Measurements from ENCODE around the gene ADAM12. TPM values are rescaled to one million over a fixed set of nuclear protein-coding genes. Genes with fewer than 3 reads are reported as not detected.

Gene ADAM12
- total and polyA plus RNA-seq, 4 donors = 0.03 to 0.33 (median 0.19) TPM

DNA sequence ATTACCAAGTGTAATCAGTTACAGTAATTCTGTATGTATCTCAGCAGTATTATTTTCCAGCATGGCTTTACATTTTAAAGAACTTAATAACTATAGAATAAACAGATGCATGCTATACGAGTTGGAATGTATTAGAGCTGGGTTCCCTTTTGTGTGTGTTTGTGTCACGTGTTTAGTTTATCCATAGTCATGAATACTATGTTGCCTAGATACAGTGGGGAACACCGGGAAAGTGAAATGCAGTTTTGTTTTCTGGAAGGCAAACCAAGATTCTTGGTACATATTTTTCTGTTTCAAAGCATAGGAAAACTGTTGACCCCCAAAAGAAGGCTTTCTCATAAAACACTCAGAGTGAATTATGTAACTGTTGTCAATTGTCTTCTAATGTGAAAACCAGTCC lies 372.9 kb downstream of the ADAM12 start:
- whole genome bisulfite sequencing = 76% methylated on average over 3 of the region's 3 CpGs
- no peak overlapping the region for H3K27ac ChIP-seq (ENCODE audit: low read depth in 1 of 2, low read length in 2 of 2)
- no peak overlapping the region for H3K9ac ChIP-seq (ENCODE audit: low read depth in 1 of 2, low read length in 2 of 2)
- no peak overlapping the region for H3K4me3 ChIP-seq (ENCODE audit: low read depth in 1 of 3, low read length in 3 of 3)
- no peak for DNase-seq (ENCODE audit: low spot score)
- no peaks in the 10 kb centered on the region for H3K9me3 ChIP-seq (ENCODE audit: control insufficient read depth in 4 of 4, low read length in 3 of 4)
- peaks cover 0 to 7% (median 0%) of the 10 kb centered on the region in 4 donors for H3K27me3 ChIP-seq (ENCODE audit: control insufficient read depth in 4 of 4, insufficient read depth in 4 of 4, low read length in 3 of 4)
- H3K36me3 ChIP-seq (ENCODE audit: control insufficient read depth in 4 of 4, insufficient read depth in 3 of 4, low read depth in 1 of 4, low read length in 3 of 4) = no peaks in the 10 kb centered on the region
- TF ChIP-seq RAD21 (IDR thresholded peaks at IDR 0.05) (no peak), TAF1 (conservative IDR thresholded peaks at IDR 0.05) (no peak), JUND (IDR thresholded peaks at IDR 0.05) (no peak), RXRA (IDR thresholded peaks at IDR 0.05) (no peak), HNF4G (IDR thresholded peaks at IDR 0.05) (no peak), FOXA2 (IDR thresholded peaks at IDR 0.05) (no peak), GABPA (IDR thresholded peaks at IDR 0.05 in 1 of 2, conservative IDR thresholded peaks at IDR 0.05 in 1 of 2) (no peak)
- TF ChIP-seq, protein P1, sequence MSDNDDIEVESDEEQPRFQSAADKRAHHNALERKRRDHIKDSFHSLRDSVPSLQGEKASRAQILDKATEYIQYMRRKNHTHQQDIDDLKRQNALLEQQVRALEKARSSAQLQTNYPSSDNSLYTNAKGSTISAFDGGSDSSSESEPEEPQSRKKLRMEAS (IDR thresholded peaks at IDR 0.05) = no peak
- TF ChIP-seq, protein P2, sequence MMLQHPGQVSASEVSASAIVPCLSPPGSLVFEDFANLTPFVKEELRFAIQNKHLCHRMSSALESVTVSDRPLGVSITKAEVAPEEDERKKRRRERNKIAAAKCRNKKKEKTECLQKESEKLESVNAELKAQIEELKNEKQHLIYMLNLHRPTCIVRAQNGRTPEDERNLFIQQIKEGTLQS (IDR thresholded peaks at IDR 0.05) = no peak
- TF ChIP-seq, protein P3, sequence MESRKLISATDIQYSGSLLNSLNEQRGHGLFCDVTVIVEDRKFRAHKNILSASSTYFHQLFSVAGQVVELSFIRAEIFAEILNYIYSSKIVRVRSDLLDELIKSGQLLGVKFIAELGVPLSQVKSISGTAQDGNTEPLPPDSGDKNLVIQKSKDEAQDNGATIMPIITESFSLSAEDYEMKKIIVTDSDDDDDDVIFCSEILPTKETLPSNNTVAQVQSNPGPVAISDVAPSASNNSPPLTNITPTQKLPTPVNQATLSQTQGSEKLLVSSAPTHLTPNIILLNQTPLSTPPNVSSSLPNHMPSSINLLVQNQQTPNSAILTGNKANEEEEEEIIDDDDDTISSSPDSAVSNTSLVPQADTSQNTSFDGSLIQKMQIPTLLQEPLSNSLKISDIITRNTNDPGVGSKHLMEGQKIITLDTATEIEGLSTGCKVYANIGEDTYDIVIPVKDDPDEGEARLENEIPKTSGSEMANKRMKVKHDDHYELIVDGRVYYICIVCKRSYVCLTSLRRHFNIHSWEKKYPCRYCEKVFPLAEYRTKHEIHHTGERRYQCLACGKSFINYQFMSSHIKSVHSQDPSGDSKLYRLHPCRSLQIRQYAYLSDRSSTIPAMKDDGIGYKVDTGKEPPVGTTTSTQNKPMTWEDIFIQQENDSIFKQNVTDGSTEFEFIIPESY (IDR thresholded peaks at IDR 0.05) = no peak
- TF ChIP-seq, protein P4, sequence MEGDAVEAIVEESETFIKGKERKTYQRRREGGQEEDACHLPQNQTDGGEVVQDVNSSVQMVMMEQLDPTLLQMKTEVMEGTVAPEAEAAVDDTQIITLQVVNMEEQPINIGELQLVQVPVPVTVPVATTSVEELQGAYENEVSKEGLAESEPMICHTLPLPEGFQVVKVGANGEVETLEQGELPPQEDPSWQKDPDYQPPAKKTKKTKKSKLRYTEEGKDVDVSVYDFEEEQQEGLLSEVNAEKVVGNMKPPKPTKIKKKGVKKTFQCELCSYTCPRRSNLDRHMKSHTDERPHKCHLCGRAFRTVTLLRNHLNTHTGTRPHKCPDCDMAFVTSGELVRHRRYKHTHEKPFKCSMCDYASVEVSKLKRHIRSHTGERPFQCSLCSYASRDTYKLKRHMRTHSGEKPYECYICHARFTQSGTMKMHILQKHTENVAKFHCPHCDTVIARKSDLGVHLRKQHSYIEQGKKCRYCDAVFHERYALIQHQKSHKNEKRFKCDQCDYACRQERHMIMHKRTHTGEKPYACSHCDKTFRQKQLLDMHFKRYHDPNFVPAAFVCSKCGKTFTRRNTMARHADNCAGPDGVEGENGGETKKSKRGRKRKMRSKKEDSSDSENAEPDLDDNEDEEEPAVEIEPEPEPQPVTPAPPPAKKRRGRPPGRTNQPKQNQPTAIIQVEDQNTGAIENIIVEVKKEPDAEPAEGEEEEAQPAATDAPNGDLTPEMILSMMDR (IDR thresholded peaks at IDR 0.05; ENCODE audit: low read depth, low read length, missing input control) = no peak
- H3K4me1 ChIP-seq (ENCODE audit: control insufficient read depth in 4 of 4, insufficient read depth in 4 of 4, low read length in 3 of 4) = no peaks in the 10 kb centered on the region

DNA sequence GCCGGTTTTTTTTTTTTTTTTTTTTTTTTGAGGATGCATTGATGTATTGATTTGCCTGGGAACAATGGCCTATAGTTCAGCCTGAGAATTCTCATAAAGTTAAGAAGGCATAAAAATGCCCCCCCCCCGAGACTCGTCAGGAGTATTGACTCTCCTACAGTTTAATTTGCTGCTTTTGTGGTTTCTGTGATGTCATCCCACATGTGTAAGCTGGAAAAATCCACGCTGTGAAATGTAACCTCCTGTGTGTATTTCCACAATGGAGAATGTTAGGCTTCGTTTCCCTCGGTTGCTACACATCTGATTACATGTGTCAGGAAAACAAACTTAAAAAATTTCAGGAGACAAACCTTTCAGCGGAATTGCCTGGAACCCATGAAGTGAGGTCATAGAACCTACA lies 374.0 kb downstream of the ADAM12 start:
- no peaks in the 10 kb centered on the region for H3K36me3 ChIP-seq (ENCODE audit: control insufficient read depth in 4 of 4, insufficient read depth in 3 of 4, low read depth in 1 of 4, low read length in 3 of 4)
- 65% methylated on average over 7 of the region's 7 CpGs for WGBS
- H3K4me3 ChIP-seq (ENCODE audit: low read depth in 1 of 3, low read length in 3 of 3) = no peak overlapping the region
- H3K4me1 ChIP-seq (ENCODE audit: control insufficient read depth in 4 of 4, insufficient read depth in 4 of 4, low read length in 3 of 4) = no peaks in the 10 kb centered on the region
- peaks cover 0 to 7% (median under 1%) of the 10 kb centered on the region in 4 donors for H3K27me3 ChIP-seq (ENCODE audit: control insufficient read depth in 4 of 4, insufficient read depth in 4 of 4, low read length in 3 of 4)
- no peak overlapping the region for H3K9ac ChIP-seq (ENCODE audit: low read depth in 1 of 2, low read length in 2 of 2)
- TF ChIP-seq FOXA1 (IDR thresholded peaks at IDR 0.05) (no peak), HNF4A (conservative IDR thresholded peaks at IDR 0.05) (no peak), NR2F2 (IDR thresholded peaks at IDR 0.05) (no peak), SP1 (IDR thresholded peaks at IDR 0.05) (no peak), RXRA (IDR thresholded peaks at IDR 0.05) (no peak), JUND (IDR thresholded peaks at IDR 0.05) (no peak), GABPA (IDR thresholded peaks at IDR 0.05 in 1 of 2, conservative IDR thresholded peaks at IDR 0.05 in 1 of 2) (no peak), HNF4G (IDR thresholded peaks at IDR 0.05) (no peak)
- TF ChIP-seq, protein P5, sequence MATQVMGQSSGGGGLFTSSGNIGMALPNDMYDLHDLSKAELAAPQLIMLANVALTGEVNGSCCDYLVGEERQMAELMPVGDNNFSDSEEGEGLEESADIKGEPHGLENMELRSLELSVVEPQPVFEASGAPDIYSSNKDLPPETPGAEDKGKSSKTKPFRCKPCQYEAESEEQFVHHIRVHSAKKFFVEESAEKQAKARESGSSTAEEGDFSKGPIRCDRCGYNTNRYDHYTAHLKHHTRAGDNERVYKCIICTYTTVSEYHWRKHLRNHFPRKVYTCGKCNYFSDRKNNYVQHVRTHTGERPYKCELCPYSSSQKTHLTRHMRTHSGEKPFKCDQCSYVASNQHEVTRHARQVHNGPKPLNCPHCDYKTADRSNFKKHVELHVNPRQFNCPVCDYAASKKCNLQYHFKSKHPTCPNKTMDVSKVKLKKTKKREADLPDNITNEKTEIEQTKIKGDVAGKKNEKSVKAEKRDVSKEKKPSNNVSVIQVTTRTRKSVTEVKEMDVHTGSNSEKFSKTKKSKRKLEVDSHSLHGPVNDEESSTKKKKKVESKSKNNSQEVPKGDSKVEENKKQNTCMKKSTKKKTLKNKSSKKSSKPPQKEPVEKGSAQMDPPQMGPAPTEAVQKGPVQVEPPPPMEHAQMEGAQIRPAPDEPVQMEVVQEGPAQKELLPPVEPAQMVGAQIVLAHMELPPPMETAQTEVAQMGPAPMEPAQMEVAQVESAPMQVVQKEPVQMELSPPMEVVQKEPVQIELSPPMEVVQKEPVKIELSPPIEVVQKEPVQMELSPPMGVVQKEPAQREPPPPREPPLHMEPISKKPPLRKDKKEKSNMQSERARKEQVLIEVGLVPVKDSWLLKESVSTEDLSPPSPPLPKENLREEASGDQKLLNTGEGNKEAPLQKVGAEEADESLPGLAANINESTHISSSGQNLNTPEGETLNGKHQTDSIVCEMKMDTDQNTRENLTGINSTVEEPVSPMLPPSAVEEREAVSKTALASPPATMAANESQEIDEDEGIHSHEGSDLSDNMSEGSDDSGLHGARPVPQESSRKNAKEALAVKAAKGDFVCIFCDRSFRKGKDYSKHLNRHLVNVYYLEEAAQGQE (IDR thresholded peaks at IDR 0.05) = no peak
- TF ChIP-seq, protein P2 (IDR thresholded peaks at IDR 0.05) = no peak
- TF ChIP-seq, protein P4 (IDR thresholded peaks at IDR 0.05; ENCODE audit: low read depth, low read length, missing input control) = no peak
- no peak for DNase-seq (ENCODE audit: low spot score)
- no peak overlapping the region for H3K27ac ChIP-seq (ENCODE audit: low read depth in 1 of 2, low read length in 2 of 2)
- H3K9me3 ChIP-seq (ENCODE audit: control insufficient read depth in 4 of 4, low read length in 3 of 4) = no peaks in the 10 kb centered on the region

Measured in liver (tissue), 9 donors.